ENCODE results near the gene WDR44.

DNA sequence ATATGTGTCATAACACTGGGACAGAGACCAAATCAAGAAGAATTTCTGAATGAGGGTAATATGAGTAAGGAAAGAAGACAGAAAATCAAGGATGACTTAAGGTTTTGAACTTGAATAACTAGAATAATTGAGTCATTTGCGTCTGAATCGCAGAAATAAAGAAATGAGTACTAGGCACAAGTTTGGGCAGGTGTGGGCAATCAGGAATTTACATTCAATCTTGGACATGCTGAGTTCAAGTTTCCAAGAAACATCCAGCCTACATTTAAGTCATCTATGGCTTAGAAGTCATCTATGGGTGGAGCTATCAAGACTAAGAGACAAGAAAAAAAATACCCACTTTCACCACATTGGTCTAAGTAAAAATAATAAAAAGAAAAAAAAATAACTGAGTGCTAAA lies 30.4 kb upstream of the WDR44 start:
- TF ChIP-seq POLR2AphosphoS5 (IDR thresholded peaks at IDR 0.05): no peak
- no peak for TF ChIP-seq POLR2A (IDR thresholded peaks at IDR 0.05)
